OCI-LY3 (cell line): Measurements from ENCODE around the gene RXRA.

Experiments used
- CTCF ChIP-seq: fragments of 200-600, 300-600 bp; sonication (generic); IDR thresholded peaks from 2 replicates; pipeline ENCODE4 v1.5.1; 2014; ENCODE audit warnings: antibody characterized with exemption, low read length, low read depth
- EZH2phosphoT487 ChIP-seq: fragments of 200-600 bp; shearing (Covaris generic); IDR thresholded peaks from 2 replicates; pipeline ENCODE4 v1.6.1; 2018; ENCODE audit warnings: antibody characterized with exemption, mixed run types, low read depth

GRCh38 chr9:134466869-134467616, 140.8 kb downstream of the RXRA start:
- no peak for TF ChIP-seq CTCF
- no peak for TF ChIP-seq EZH2phosphoT487
